GM18502 (cell line): ENCODE results near the gene CDX2.

Experiments
- ATAC-seq: cut with Tn5 transposase; IDR thresholded peaks from one replicate; pipeline ENCODE4 v1.9.1; 2021; ENCODE audit warnings: mild to moderate bottlenecking; ENCODE audit not compliant: unreplicated experiment, poor library complexity

The CDX2 gene

GRCh38 chr13:27979001-27979643 lies 10.0 kb upstream of the CDX2 start:
- ATAC-seq = no peak

- no peak for ATAC-seq
Observed at GRCh38 chr13:27978301-27978968, 9.3 kb upstream of the CDX2 start.

GRCh38 chr13:27977476-27978300 lies 8.6 kb upstream of the CDX2 start:
- no peak for ATAC-seq

- no peak for ATAC-seq
Observed at GRCh38 chr13:27976362-27977091, 7.4 kb upstream of the CDX2 start.

- no peak for ATAC-seq
Observed at GRCh38 chr13:27975564-27976361, 6.6 kb upstream of the CDX2 start.

- no peak for ATAC-seq
Observed at GRCh38 chr13:27973961-27974662, 5.0 kb upstream of the CDX2 start.

GRCh38 chr13:27973291-27973690 lies 4.2 kb upstream of the CDX2 start:
- no peak for ATAC-seq

- no peak for ATAC-seq
Observed at GRCh38 chr13:27972478-27972820, 3.3 kb upstream of the CDX2 start.

GRCh38 chr13:27971776-27972477 lies 2.8 kb upstream of the CDX2 start:
- no peak for ATAC-seq

- no peak for ATAC-seq
Observed at GRCh38 chr13:27971236-27971645, 2.1 kb upstream of the CDX2 start.

- no peak for ATAC-seq
Observed at GRCh38 chr13:27970382-27971235, 1.5 kb upstream of the CDX2 start.

GRCh38 chr13:27969866-27970229 lies 733 bp upstream of the CDX2 start:
- ATAC-seq = no peak

GRCh38 chr13:27968316-27969081 lies 616 bp downstream of the CDX2 start:
- ATAC-seq = no peak

GRCh38 chr13:27967736-27968315 lies 1.3 kb downstream of the CDX2 start:
- ATAC-seq = no peak

GRCh38 chr13:27967203-27967735 lies 1.8 kb downstream of the CDX2 start:
- no peak for ATAC-seq

GRCh38 chr13:27966641-27967202 lies 2.4 kb downstream of the CDX2 start:
- ATAC-seq = no peak
